Adrenal gland (tissue), 12 donors: ENCODE results near the gene EPSTI1. TPM values are rescaled to one million over a fixed set of nuclear protein-coding genes. Genes with fewer than 3 reads are reported as not detected.
"Not testable (repeated sequence)": the region's sequence is repeated elsewhere in the genome, so short reads cannot be mapped to it uniquely, and the experiment has no call there.

Source experiments
- DNase-seq, 7 donors: peaks; one replicate each; pipeline ENCODE4 v3.0.0-alpha.2; 2019 to 2020
- H3K27ac ChIP-seq, 5 donors: fragments of 200-600 bp; sonication (generic) in 4 of 5; 1 replicate in 3 of 5; 2 replicates in 2 of 5; pipeline versions ENCODE4 v1.5.1 to v1.8.0; 2016 to 2020; ENCODE audit warnings: mild to moderate bottlenecking in 1 of 5
- H3K27me3 ChIP-seq: fragments of 200-600 bp; 2 replicates; pipeline ENCODE4 v1.8.0; 2021
- H3K36me3 ChIP-seq, 2 donors: fragments of 200-600 bp; replicated peaks in 1 of 2; 1 replicate in 1 of 2; 2 replicates in 1 of 2; pipeline versions ENCODE4 v1.5.1 to v1.8.0; 2018 to 2022
- H3K4me1 ChIP-seq, 2 donors: fragments of 200-600 bp; replicated peaks in 1 of 2; 1 replicate in 1 of 2; 2 replicates in 1 of 2; pipeline versions ENCODE4 v1.5.1 to v1.8.0; 2018 to 2021
- H3K4me3 ChIP-seq, 4 donors: fragments of 200-600 bp; sonication (generic) in 3 of 4; one replicate each; pipeline ENCODE4 v1.5.1; 2016 to 2018
- H3K9me3 ChIP-seq, 3 donors: fragments of 200-600 bp; sonication (generic) in 1 of 3; replicated peaks in 1 of 3; 1 replicate in 2 of 3; 2 replicates in 1 of 3; pipeline versions ENCODE4 v1.5.1 to v1.8.0; 2016 to 2021
- CTCF ChIP-seq, 6 experiments: fragments of 450-650 bp in 4 of 6; fragments of 200-600 bp in 2 of 6; sonication (generic) in 1 of 6; IDR thresholded peaks; 1 replicate in 5 of 6; 2 replicates in 1 of 6; pipeline versions ENCODE4 v1.5.1 to v1.8.0; 2016 to 2021; ENCODE audit warnings: antibody characterized with exemption in 6 of 6, mild to moderate bottlenecking in 2 of 6, moderate library complexity in 1 of 6
- POLR2A ChIP-seq, 2 donors: fragments of 450-650 bp; IDR thresholded peaks; one replicate each; pipeline ENCODE4 v1.6.1; 2017; ENCODE audit warnings: antibody characterized with exemption in 2 of 2, mild to moderate bottlenecking in 2 of 2, moderate library complexity in 1 of 2
- WGBS, 4 donors: extraction: QIAGEN DNeasy Blood & Tissue Kit in 2 of 4; methylation state at CpG; one replicate each; pipeline versions ENCODE4 v1.1.5 to v1.1.7; 2013 to 2017; 5-methylcytosine and 5-hydroxymethylcytosine counted together
- intact Hi-C, 2 donors: fragments of 100-400 bp; cut with DNase I; formaldehyde crosslinking; loops; one replicate each; pipeline versions ENCODE4 v1.14.1 to v1.15.0; 2022 to 2023
- polyA plus RNA-seq, 3 donors: library from polyadenylated mRNA; stranded (reverse); fragments of 200-250 nt in 2 of 3; fragments of 350-450 nt in 1 of 3; fragmentation: Illumina TruSeq in 1 of 3; extraction: RNeasy Lipid Tissue Mini Kit (QIAGEN cat#74804) in 1 of 3; gene quantifications; one replicate each; pipeline ENCODE4 v1.2.3, GENCODE V29; 2013 to 2014
- total RNA-seq, 9 donors: library from RNA; depleted of rRNA in 4 of 9; stranded (reverse); fragments of >200 nt in 4 of 9; fragments of 120-200 nt in 1 of 9; fragmentation: NEBNext Ultra II Directional in 1 of 9; extraction: Animal tissue kit (Norgen Biotek cat#: 25700) in 1 of 9; gene quantifications; one replicate each; pipeline versions ENCODE4 v1.1.0 to v1.2.4, GENCODE V29; 2013 to 2023
- donor health status: healthy with polysubstance abuse.
- donor health status: Bipolar disorder and iron deficiency.
- donor health status: DM: yes; HTN: yes; CAD: no.
- donor health status: DM: no; HTN: no; CAD: no.
- donor health status: DM: no; HTN: no; CAD: no.
- donor health status: DM: yes; HTN: yes; CAD: no.

EPSTI1 gene
- total and polyA plus RNA-seq, 12 donors, result 6.8 to 36.3 (median 10.2) TPM

GRCh38 chr13:42994878-42995277 lies 2.8 kb upstream of the EPSTI1 start:
- Histone ChIP-seq H3K4me1 (peaks cover 7 to 20% of the 10 kb centered on the region in 2 donors), H3K4me3 (no peak overlapping the region), H3K27ac (no peak overlapping the region), H3K36me3 (no peaks in the 10 kb centered on the region), H3K9me3 (no peaks in the 10 kb centered on the region), H3K27me3 (no peaks in the 10 kb centered on the region)
- TF ChIP-seq CTCF (IDR thresholded peaks at IDR 0.05) (no peak), POLR2A (IDR thresholded peaks at IDR 0.05) (no peak)
- DNase-seq, result no peak
- 94 to 100% (median 98%) methylated on average over 1 of the region's 1 CpG for WGBS, 4 donors
- intact Hi-C loops, result no loop called here

GRCh38 chr13:42992764-42993122 lies 702 bp upstream of the EPSTI1 start:
- no peak for TF ChIP-seq CTCF (IDR thresholded peaks at IDR 0.05)
- no peak for TF ChIP-seq POLR2A (IDR thresholded peaks at IDR 0.05)
- H3K36me3 ChIP-seq, result no peaks in the 10 kb centered on the region
- WGBS, 4 donors, result 16 to 24% (median 23%) methylated on average over 4 of the region's 4 CpGs
- intact Hi-C loops, result no loop called here
- H3K4me3 ChIP-seq, result peak overlapping the region in 2 of 4 donors; percentile 72 to 73
- peak overlapping the region; percentile 76 to 95 (median 91) for H3K27ac ChIP-seq
- no peaks in the 10 kb centered on the region for H3K27me3 ChIP-seq
- H3K4me1 ChIP-seq, result peaks cover 7 to 22% of the 10 kb centered on the region in 2 donors
- no peak for DNase-seq
- H3K9me3 ChIP-seq, result no peaks in the 10 kb centered on the region

- H3K27me3 ChIP-seq, intact Hi-C loops, DNase-seq, H3K9me3 ChIP-seq, H3K36me3 ChIP-seq: not testable (repeated sequence)
- WGBS, 4 donors, result 54 to 59% (median 57%) methylated on average over 14 to 15 of the region's 15 CpGs
- peak overlapping the region; percentile 76 to 95 (median 91) for H3K27ac ChIP-seq
- H3K4me3 ChIP-seq, result peak overlapping the region in 3 of 4 donors; percentile 51 to 73 (median 72)
- peaks cover 7 to 22% of the 10 kb centered on the region in 2 donors for H3K4me1 ChIP-seq
These were observed 676 bp downstream of the EPSTI1 start for GRCh38 chr13:42991233-42991897.

GRCh38 chr13:42990291-42991232 lies 1.5 kb downstream of the EPSTI1 start:
- Histone ChIP-seq H3K36me3 (no peaks in the 10 kb centered on the region), H3K4me3 (peak overlapping the region in 1 of 4 donors; percentile 73), H3K9me3 (no peaks in the 10 kb centered on the region), H3K27ac (peak overlapping the region in 3 of 5 donors; percentile 91 to 95 (median 93)), H3K27me3 (no peaks in the 10 kb centered on the region), H3K4me1 (peaks cover 7 to 28% of the 10 kb centered on the region in 2 donors)
- no peak for DNase-seq
- no peak for TF ChIP-seq CTCF (IDR thresholded peaks at IDR 0.05)
- TF ChIP-seq POLR2A (IDR thresholded peaks at IDR 0.05), result no peak
- 46 to 53% (median 49%) methylated on average over 10 of the region's 10 CpGs for WGBS, 4 donors
- intact Hi-C loops, result no loop called here
